Brain microvascular endothelial cell (primary cell): ENCODE results near the gene JOSD1.

Experiments
- DNase-seq: peaks from one replicate; pipeline ENCODE4 v3.0.0-alpha.2; 2020
- H3K27ac ChIP-seq: fragments of 250-450 bp; sonication (Bioruptor Pico); 2 replicates; pipeline ENCODE4 v1.5.1; 2020; ENCODE audit warnings: mild to moderate bottlenecking, moderate library complexity
- H3K27me3 ChIP-seq: fragments of 250-450 bp; sonication (Bioruptor Pico); replicated peaks from 2 replicates; pipeline ENCODE4 v1.5.1; 2020; ENCODE audit warnings: mild to moderate bottlenecking
- H3K36me3 ChIP-seq: fragments of 250-450 bp; sonication (Bioruptor Pico); replicated peaks from 2 replicates; pipeline ENCODE4 v1.5.1; 2020; ENCODE audit warnings: mild to moderate bottlenecking
- H3K4me3 ChIP-seq: 2 replicates; pipeline ENCODE4 v1.5.1; 2011; ENCODE audit warnings: low read depth, mild to moderate bottlenecking, control low read depth, low read length, moderate library complexity
- CTCF ChIP-seq: IDR thresholded peaks from 2 replicates; pipeline ENCODE4 v1.5.1; 2011; ENCODE audit warnings: low read depth, mild to moderate bottlenecking, moderate library complexity, low read length, control low read depth, inconsistent platforms; ENCODE audit errors: missing control alignments
- in situ Hi-C: cut with HindIII; loops from 2 replicates; pipeline ENCODE4 v1.10.0; 2017; ENCODE audit warnings: low sequenced_read_pairs, low pct_ligation_motif_present

Gene JOSD1

GRCh38 chr22:38715852-38716251 lies 15.1 kb upstream of the JOSD1 start:
- DNase-seq, result no peak
- in situ Hi-C loops, result no loop called here
- no peak overlapping the region for H3K27ac ChIP-seq
- no peak overlapping the region for H3K4me3 ChIP-seq
- H3K27me3 ChIP-seq, result no peaks in the 10 kb centered on the region
- H3K36me3 ChIP-seq, result peaks cover 24% of the 10 kb centered on the region
- no peak for TF ChIP-seq CTCF

- Histone ChIP-seq H3K27me3 (no peaks in the 10 kb centered on the region), H3K27ac (no peak overlapping the region), H3K4me3 (no peak overlapping the region), H3K36me3 (peaks cover 24% of the 10 kb centered on the region)
- no peak for TF ChIP-seq CTCF
- in situ Hi-C loops, result no loop called here
- no peak for DNase-seq
These were observed 14.5 kb upstream of the JOSD1 start for GRCh38 chr22:38715176-38715764.

GRCh38 chr22:38713921-38714320 lies 13.2 kb upstream of the JOSD1 start:
- in situ Hi-C loops, result no loop called here
- no peak for DNase-seq
- no peak for TF ChIP-seq CTCF
- Histone ChIP-seq H3K4me3 (no peak overlapping the region), H3K27me3 (no peaks in the 10 kb centered on the region), H3K27ac (no peak overlapping the region), H3K36me3 (peaks cover 24% of the 10 kb centered on the region)

GRCh38 chr22:38712486-38713207 lies 11.9 kb upstream of the JOSD1 start:
- H3K27ac ChIP-seq, result no peak overlapping the region
- no peak for TF ChIP-seq CTCF
- peaks cover 22% of the 10 kb centered on the region for H3K36me3 ChIP-seq
- no peak overlapping the region for H3K4me3 ChIP-seq
- in situ Hi-C loops, result no loop called here
- DNase-seq, result no peak
- H3K27me3 ChIP-seq, result no peaks in the 10 kb centered on the region

GRCh38 chr22:38710866-38711265 lies 10.1 kb upstream of the JOSD1 start:
- peaks cover 5% of the 10 kb centered on the region for H3K36me3 ChIP-seq
- DNase-seq, result no peak
- no peak overlapping the region for H3K27ac ChIP-seq
- H3K4me3 ChIP-seq, result no peak overlapping the region
- in situ Hi-C loops, result no loop called here
- TF ChIP-seq CTCF, result no peak
- no peaks in the 10 kb centered on the region for H3K27me3 ChIP-seq
